Stimulated activated CD8-positive, alpha-beta memory T cell treated with anti-CD3 and anti-CD28 coated beads, Interleukin-15, amount 100 ng/mL, for 1 hour (primary cell): ENCODE measurements around the gene MAP6D1.

Source experiments
- DNase-seq: peaks from one replicate; pipeline ENCODE4 v3.0.0-alpha.2; 2020; ENCODE audit warnings: low read depth

Gene MAP6D1

DNA sequence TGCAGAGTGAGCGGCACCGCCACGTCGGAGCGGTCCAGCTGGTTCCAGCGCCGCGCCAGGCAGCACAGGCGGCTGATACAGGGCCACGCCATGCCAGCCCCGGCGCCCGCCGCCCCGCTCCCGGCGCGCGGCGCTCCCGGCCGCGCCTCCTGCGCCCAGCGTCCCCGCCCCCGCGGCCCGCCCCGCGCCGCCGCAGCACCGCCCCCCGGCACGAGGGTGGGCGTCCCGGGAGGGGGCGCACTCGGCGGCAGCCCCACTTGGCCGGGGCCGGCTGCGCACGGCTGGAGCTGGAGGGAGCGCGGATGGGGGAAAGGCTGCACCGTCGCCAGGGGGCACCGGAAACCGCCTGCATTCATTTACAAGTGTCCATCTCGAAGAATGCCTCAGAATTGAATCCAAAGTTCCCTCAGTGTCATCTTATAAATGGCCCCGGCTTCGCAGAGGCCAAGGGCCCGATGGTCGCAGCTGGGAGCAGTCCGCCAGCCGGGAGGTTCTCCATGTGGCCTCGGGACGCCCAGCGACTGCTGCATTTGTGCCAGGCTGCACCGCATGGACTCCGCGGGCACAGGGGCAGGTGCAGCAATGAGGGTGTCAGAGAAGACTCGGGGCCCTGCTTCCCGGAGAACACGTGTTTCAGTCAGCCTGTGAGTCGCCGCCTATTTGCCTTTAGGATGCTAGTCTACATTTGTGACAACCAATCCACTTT, at the start of gene MAP6D1:
Gene MAP6D1, minus strand, starts transcription at position 122 of the 706 bp plus-strand sequence. Its CDS starts 30 bp downstream, at position 92.
- no peak for DNase-seq

DNA sequence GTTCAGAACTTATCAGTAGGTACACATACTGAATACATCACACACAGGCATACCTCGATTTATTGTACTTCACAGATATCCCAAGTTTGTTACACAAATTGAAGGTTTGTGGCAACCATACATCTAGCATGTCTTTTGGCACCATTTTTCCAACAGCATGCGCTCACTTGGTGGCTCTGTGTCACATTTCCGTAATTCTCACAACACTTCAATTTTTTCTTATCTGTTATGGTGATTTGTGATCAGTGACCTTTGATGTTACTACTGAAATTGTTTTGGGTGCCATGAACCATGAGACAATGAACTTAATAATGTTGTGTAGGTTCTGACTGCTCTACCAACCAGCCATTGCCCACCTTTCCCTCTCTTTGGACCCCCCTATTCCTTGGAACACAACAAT, 48.5 kb upstream of the MAP6D1 start:
- DNase-seq: no peak

DNA sequence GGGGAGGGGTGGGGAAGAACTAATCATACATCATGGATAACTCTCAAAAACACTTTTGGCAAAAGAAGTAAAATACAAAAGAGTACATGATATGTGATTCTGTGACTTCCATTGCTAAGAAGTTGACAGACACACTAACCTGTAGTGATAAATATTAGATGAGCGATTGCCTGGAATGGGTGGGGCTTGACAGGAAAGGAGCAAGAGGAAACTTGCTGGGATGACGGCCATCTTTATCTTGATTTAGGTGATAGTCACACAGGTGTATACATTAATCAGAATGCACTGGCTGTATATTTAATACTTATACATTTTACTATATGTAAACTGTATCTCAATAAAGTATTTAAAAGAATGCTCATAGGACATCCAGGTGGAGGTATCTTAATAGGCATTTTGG, 46.2 kb upstream of the MAP6D1 start:
- DNase-seq: no peak

DNA sequence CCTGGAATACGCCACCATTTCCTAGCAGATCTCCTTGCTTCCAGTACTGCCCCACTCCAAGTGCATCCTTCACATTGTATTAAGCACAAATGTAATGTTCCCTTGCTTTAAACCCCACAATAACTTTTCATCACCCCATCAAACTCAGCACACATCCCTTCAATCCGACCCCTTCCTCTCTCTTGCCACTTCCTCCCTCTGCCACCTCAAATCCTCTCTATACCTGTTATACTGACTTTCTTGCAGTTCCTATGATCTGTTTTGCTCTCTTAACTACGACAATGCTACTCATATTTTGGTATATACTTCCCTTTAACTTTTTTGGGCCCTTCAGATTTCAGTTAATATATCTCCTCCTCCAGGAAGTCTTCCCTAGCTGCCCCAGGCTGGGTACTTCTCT, 45.2 kb upstream of the MAP6D1 start:
- no peak for DNase-seq

DNA sequence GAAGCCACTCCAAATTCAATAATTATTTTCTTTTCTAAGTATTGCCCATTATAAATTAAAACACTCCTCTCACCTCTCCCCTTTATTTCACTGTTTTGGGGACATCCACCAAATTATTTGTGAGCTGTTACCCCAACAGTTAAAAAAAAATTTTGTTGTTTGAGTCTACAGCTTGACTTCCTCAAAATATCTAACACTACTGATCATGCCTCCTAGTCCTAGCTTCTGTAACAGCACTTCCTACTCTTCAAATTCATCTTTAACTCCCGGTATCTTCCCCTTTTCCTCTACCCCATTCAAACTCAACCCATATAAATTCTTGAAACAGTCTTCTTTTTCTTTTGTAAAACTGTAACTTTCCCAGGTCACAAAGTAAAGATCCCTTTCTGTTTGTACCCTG, 43.4 kb upstream of the MAP6D1 start:
- DNase-seq: no peak

DNA sequence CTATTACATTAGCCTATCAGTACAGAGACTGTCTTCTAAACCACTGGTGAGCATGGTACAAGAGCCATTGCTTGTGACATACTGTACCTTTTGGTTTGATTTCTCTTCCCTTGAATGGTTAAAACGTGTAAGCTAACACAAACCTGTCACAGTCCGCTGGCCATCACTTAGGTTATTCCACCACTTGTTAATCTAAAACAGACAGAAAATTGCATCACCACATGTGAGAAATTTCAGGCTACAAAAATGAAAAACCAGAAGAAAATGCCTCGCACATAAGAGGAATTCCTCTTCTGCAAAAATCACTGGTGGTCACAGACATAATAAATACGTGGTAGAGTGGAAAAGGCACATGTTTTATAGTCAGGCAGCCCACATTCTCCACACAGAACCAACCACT, 37.2 kb upstream of the MAP6D1 start:
- DNase-seq: no peak

DNA sequence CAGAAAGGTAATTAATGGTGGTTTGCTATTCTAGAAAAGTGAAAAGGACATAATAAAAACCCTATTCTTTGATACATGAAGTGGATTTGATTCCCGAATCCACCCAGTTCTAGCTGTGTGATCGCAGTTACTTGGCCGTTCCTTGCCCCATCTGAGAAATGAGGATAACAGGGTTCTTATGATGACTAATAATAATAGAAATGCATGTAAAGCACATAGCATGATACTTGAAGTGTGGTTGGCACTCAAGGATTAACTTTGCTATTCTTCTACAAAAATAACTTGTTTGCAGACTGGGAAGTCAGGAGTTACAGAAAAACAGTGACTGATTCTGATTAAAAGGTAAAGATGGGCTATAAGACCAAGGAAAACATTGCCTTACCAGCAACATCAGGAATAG, 32.5 kb upstream of the MAP6D1 start:
- no peak for DNase-seq

DNA sequence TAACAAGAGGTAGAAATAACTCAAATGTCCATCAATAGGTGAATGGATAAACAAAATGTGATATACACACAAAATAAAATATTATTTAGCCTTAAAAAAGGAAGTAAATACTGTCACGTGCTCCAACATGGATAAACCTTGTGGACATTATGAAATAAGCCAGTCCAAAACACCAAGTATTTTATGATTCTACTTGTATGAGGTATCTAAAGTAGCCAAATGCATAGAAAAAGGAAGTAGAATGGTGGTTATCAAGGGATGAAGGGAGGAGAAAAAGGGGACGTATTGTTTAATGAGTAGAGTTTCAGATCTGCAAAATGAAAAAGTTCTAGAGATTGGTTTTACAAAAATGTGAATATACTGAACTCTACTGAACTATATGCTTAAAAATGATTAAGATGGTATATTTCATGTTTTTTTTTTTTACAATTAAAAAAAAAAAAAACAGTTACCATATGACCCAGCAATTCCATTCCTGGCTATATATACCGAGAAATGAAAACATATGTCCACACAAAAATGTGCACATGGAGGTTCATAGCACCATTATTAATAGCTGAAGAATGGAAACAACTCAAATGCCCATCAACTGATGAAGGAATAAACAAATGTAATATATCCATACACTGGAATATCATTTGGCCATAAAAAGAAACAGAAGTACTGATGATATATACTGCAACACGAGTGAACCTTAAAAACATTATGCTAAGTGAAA, 29.1 kb upstream of the MAP6D1 start:
- DNase-seq: no peak

DNA sequence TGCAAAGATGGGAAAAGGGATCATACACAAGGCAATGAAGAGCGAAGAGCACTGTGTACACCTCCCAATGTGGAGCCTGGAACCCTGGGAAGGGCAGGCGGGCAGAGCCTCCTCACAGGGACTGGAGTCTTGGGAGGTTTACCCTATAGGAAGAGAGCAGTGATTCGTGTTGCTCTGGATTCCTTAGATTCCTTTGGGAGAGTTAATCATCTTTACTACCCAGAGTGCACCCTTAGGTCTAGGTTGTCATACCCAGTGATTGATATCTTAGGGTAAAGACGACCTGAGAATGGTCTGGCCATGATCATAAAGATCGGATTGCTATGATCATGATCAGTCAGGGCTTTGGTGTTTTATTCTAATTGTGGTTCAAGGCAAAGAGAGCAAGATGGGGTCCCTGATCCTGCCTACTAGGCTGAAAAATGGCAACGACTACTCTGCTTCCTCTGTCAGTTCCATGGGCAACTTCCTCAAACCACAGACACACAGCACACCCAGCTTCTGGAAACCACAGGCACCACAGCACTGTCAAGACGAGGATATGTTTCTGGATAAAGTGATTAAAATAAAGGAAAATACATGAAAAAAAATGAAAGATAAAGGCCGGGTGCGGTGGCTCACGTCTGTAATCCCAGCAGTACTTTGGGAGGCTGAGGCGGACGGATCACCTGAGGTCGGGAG, 20.4 kb upstream of the MAP6D1 start:
- no peak for DNase-seq

DNA sequence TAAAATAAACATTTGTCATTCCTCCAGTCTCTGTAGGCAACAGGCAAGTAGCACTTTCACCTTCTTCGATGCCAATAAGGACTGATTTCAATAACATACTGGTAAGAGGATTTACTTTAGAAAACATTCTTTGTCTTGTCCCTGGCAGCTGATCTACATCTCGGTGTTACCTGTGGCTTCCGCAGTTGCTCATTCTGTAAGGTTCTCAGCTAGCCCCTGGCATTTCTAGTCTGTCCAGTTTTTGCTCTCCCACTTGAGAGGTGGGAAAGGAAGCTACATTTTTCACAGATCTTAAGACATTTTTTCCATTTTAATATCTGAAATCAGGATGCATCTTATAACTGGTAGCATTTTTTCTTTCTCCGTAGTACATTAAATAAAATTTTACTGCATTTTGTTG, 19.7 kb upstream of the MAP6D1 start:
- no peak for DNase-seq

DNA sequence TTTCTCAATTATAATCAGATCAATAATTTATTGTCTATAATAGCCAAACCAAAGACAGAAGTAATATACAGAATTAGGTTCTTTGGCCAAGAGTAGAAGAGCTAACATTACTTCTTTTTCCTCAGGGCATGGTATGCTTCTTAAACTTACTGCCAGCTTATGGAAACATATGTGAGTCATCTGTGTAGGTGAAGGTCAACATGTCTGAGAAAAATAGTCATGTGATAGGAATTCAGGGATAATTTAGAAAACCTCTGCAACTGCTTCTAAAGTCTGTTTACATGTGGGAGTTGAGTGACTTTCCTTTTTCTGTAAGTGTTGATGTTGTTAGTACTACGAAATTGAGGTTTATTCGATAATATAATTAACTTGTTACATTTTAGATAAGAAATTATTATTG, 19.2 kb upstream of the MAP6D1 start:
- DNase-seq: no peak

DNA sequence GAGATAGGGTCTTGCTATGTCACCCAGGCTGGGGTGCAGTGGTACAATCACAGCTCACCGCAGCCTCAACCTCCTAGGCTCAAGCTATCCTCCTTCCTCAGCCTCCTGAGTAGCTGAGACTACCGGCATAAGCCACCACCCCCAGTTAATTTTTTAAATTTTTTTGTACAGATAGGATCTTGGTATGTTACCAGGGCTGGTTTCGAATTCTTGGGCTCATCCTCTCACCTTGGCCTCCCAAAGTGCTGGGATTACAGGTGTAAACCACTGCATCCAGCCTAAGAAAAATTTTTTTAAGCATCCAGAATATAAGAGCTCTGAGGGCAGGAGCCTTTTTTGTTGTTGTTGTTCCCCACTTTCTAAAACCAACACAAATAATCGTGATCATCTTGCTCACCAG, 14.4 kb upstream of the MAP6D1 start:
- DNase-seq: no peak

DNA sequence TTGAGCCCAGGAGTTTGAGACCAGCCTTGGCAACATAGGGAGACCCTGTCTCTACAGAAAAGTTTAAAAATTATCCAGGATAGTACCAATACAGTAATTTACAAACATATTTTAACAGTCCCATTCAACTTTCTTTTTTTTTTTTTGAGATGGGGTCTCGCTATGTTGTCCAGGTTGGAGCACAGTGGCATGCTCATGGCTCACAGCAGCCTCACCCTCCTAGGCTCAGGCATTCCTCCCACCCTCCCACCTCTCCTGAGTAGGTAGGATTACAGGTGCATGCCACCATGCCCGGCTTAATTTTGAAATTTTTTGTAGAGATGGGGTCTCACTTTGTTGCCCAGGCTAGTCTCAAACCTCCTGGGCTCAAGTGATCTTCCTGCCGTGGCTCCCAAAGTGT, 12.5 kb upstream of the MAP6D1 start:
- DNase-seq: no peak

DNA sequence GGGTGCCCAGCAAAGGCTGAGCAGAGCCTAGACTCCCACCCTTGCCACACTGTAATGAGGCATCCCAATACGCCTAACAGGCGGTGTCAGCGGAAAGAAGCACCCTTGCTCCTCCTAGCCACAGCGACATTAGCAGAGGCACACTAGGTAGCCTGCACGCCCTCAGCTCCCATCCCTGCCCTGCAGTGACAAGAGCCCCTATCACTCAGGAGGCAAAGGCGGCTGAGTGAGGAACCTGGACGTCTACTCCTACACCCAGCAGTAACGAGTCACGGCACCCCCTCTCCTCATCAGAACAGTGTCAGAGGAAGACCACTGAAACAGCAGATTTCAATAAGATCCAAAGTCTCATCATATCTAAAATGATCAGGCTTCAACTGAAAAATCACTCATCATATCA, 12.0 kb upstream of the MAP6D1 start:
- no peak for DNase-seq

DNA sequence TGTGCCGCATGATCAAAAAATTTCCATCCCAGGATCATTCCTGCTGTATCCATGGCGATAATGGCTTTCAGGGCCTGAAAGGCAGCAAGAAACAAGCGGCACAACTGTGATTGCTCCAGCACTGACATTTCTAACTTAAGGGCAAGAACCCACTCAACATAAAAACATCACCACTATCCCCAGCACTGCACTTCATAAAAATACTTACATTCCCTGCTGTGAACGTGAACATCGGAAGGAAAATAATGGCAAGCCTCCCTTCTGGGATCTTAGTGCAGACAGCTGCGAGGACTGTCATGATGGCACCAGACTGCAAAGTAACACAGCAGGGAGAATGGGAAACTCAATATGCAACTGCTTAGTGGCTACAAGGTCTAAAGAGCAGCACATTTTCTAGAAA, 8.1 kb upstream of the MAP6D1 start:
- DNase-seq: no peak

DNA sequence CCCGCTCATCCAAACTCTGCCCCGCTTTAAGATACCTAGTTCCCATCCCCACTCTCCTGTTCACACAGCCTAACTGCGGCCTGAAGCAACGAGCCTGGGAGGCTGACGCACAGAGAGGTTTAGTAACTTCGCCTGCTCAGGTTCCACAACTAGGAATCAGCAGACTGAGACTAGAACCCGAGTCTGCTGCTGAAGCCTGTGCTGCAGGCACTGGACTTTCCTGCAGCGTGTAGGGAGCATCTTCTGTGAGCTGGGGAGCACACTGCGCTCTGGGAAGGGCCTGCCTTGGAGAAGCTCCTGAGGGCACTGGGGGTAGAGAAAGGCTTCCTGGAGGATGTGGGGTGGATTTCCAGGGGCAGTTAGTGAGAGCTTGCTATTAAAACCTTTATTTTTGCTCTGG, 4.8 kb upstream of the MAP6D1 start:
- no peak for DNase-seq

DNA sequence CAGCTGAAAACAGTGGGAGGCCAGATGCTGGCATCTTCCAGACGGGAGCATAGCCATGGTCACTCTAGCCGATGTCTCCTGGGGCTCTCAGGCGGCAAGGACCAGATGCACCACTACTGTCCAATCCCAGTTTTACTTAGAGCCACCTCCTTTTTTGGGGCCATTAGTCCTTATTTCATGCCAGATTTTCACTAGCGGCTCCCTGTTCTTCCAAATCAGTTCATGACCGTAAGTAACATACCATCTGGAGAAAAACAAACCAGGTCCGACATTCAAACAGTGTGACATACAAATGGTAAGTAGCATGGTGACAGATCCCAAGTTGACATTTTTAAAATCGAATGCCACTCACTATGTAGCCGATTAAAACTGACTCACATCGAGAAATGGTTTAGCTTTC, 4.1 kb upstream of the MAP6D1 start:
- no peak for DNase-seq

DNA sequence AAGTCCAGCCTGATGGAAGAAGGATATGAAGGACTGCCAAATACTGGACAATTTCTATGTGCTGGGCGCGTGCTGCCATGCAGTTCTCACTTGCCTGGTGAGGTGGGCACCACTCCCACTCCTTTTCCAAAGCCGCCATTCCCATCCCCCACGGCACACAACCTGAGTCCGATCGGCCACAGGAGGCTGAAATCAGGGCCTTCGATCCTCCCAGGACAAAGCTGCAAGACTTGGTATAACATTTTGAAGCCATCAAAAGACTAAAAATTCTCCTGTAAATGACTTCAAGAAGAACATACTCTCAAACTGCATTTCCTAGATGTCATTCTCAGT, 3.1 kb upstream of the MAP6D1 start:
- DNase-seq: no peak

DNA sequence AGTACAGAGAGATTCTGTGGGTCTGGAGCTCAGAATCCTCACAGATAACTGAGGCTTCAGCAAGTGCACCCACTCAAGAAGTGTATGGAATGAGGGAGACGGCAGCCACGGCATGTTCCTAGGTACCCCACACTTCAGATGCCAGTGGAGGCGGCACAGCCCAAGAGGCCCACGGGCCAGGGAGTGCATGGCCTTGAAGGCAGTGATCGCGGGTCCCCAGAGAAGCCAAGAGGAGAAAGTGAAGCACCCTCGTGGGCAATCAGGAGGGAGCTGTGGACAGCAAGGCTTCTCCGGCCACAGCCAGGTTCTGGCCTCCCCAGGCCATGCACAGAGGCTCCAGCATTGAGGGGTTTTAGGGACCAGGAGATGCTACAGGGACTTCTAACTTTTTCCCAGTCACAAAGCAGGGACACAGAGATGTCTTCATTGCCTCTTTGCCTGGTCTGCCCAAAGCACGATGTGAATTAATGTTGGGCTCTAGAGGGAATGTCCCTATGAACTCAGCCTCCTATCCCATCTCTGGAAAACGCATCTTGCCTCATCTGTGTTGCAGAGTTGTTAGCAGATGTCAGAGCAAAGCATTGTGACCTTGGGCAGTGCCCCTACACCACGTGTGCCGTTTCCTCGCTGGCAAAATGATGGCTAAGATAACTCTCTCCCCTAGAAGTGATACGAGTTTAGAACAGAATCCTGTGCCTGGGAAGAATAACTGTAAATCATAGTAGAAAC, 2.6 kb upstream of the MAP6D1 start:
- DNase-seq: no peak

DNA sequence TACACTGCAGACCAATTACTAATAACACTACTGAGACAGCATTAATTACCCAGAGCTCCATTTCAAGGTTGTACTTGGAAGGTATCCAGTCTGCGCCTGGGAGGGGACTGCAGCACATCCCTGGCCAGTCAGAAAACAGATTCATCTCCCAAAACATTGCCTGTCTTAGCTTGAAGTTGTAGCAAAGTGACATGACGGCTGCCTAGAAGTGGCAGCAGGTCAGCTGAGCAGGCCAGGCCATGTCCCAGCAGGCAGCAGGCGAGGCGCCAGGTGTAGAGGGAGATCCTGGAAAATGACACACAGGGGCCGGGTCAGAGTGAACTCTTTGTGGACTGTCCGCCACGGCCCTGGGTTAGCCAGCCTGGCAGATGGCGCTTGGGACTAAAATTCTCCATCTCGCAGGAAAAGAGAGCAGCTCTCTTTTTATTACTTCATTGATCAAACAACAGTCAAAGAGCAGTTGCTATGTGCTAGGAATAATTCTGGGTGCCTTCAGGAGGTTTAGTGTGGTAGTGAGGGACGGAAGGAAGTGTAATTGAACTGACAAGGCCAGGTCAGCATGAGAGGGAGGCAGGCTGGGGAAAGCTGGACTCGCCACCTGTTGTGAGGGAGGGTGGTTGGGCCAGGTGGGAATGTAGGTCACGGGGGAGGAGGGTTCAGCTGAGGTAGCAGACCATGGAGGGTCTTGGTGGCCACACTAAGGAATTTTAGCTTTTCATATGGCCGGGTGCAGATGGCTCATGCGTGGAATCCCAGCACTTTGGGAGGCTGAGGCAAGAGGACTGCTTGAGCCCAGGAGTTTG, 1.3 kb upstream of the MAP6D1 start:
- DNase-seq: no peak

DNA sequence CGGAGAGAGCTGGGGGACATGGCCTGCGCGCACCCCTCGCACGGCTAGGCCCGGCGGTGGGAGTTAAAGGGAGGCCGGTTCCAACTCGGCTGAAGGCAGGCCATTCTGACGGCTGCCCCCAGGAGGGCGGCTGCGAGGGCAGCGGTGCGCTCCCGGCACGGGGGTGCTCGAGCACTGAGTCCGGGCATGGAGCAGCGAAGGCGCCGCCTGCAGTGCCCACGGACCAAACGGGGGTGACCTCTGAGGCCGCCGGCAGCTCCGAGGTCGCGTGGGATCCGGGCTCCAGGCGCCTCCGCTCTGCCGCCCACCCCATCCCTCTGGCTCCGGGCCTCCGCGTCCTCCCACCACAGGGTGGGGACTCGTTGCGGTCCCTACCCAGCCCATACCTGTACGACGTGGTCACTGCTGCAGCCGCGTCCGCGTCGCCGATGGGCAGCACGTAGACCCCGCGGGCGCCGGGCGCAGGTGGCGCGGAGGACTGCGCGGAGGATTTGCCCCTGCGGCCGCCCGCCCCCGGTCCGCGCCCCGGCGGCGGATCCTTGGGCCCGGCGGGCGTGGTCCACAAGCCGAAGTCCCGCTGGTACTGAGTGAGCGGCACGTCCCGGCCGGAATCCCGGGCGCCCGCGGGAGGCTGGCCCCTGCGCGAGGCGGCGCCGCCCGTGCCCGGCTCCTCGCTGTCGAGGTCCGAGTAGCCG, 469 bp downstream of the MAP6D1 start:
- DNase-seq: no peak
